NCI-H82 (cell line): ENCODE measurements around the gene BANP.
"Not testable (repeated sequence)": the region's sequence is repeated elsewhere in the genome, so short reads cannot be mapped to it uniquely, and the experiment has no call there.

ENCODE experiments used
- DNase-seq: peaks from one replicate; lab custom pipeline; 2025; lab: John Stamatoyannopoulos, UW

The BANP gene

GRCh38 chr16:87996962-87997880 is 46.0 kb downstream of the BANP start:
- DNase-seq = no peak

GRCh38 chr16:87998184-87998793 is 47.1 kb downstream of the BANP start:
- DNase-seq = not testable (repeated sequence)

- not testable (repeated sequence) for DNase-seq
Measured at GRCh38 chr16:87998992-87999391, 47.8 kb downstream of the BANP start.

- DNase-seq = no peak
Measured at GRCh38 chr16:88002211-88002610, 51.0 kb downstream of the BANP start.

GRCh38 chr16:88002749-88003148 is 51.5 kb downstream of the BANP start:
- no peak for DNase-seq

GRCh38 chr16:88003316-88003715 is 52.1 kb downstream of the BANP start:
- DNase-seq = no peak

- DNase-seq = no peak
Measured at GRCh38 chr16:88003736-88004135, 52.5 kb downstream of the BANP start.

GRCh38 chr16:88004391-88004790 is 53.2 kb downstream of the BANP start:
- DNase-seq = no peak

- DNase-seq = no peak
Measured at GRCh38 chr16:88005181-88005581, 53.9 kb downstream of the BANP start.

- no peak for DNase-seq
Measured at GRCh38 chr16:88005968-88006367, 54.7 kb downstream of the BANP start.

GRCh38 chr16:88007321-88007731 is 56.1 kb downstream of the BANP start:
- no peak for DNase-seq

GRCh38 chr16:88008840-88009239 is 57.6 kb downstream of the BANP start:
- DNase-seq = no peak

- DNase-seq = no peak
Measured at GRCh38 chr16:88009563-88010342, 58.5 kb downstream of the BANP start.

- no peak for DNase-seq
Measured at GRCh38 chr16:88010343-88010967, 59.2 kb downstream of the BANP start.

- no peak for DNase-seq
Measured at GRCh38 chr16:88010968-88011483, 59.8 kb downstream of the BANP start.

GRCh38 chr16:88012360-88012759 is 61.1 kb downstream of the BANP start:
- DNase-seq = no peak

GRCh38 chr16:88013091-88013609 is 61.9 kb downstream of the BANP start:
- DNase-seq = no peak

GRCh38 chr16:88013766-88014251 is 62.6 kb downstream of the BANP start:
- DNase-seq = no peak

GRCh38 chr16:88014252-88014781 is 63.1 kb downstream of the BANP start:
- no peak for DNase-seq

GRCh38 chr16:88014954-88015805 is 63.9 kb downstream of the BANP start:
- DNase-seq = no peak
